Adrenal gland (tissue), 5 donors: Measurements from ENCODE around the gene PDLIM3.

Experiments
- CTCF ChIP-seq, 6 experiments: fragments of 450-650 bp in 4 of 6; fragments of 200-600 bp in 2 of 6; sonication (generic) in 1 of 6; IDR thresholded peaks; 1 replicate in 5 of 6; 2 replicates in 1 of 6; pipeline versions ENCODE4 v1.5.1 to v1.8.0; 2016 to 2021; ENCODE audit warnings: antibody characterized with exemption in 6 of 6, mild to moderate bottlenecking in 2 of 6, moderate library complexity in 1 of 6
- POLR2A ChIP-seq, 2 donors: fragments of 450-650 bp; IDR thresholded peaks; one replicate each; pipeline ENCODE4 v1.6.1; 2017; ENCODE audit warnings: antibody characterized with exemption in 2 of 2, mild to moderate bottlenecking in 2 of 2, moderate library complexity in 1 of 2
- donor health status: DM: no; HTN: no; CAD: no.

- no peak for TF ChIP-seq CTCF (IDR thresholded peaks at IDR 0.05)
- TF ChIP-seq POLR2A (IDR thresholded peaks at IDR 0.05), result peak in 1 of 2 donors; percentile 21
Measured at GRCh38 chr4:185534866-185535611, at the start of gene PDLIM3.
